Tibial artery (tissue), 4 donors: Measurements from ENCODE around the gene WDR82.
A peak's percentile ranks its signal among the peaks of the same experiment; 100 is the strongest.

Experiments used
- DNase-seq, 2 donors: peaks; one replicate each; pipeline ENCODE4 v3.0.0-alpha.2; 2019
- H3K27ac ChIP-seq, 2 donors: fragments of 200-600 bp; sonication (generic) in 1 of 2; 1 replicate in 1 of 2; 2 replicates in 1 of 2; pipeline ENCODE4 v1.5.1; 2018 to 2019; ENCODE audit warnings: mild to moderate bottlenecking in 1 of 2
- H3K27me3 ChIP-seq, 2 donors: fragments of 200-600 bp; sonication (generic) in 1 of 2; one replicate each; pipeline versions ENCODE4 v1.5.1 to v1.6.0; 2016 to 2019
- H3K36me3 ChIP-seq, 3 donors: fragments of 200-600 bp; sonication (generic) in 2 of 3; one replicate each; pipeline ENCODE4 v1.5.1; 2016 to 2019; ENCODE audit warnings: mild to moderate bottlenecking in 2 of 3
- H3K4me1 ChIP-seq, 4 donors: fragments of 200-600 bp; sonication (generic) in 2 of 4; 1 replicate in 3 of 4; 2 replicates in 1 of 4; pipeline ENCODE4 v1.5.1; 2016 to 2019
- H3K4me3 ChIP-seq, 2 donors: fragments of 200-600 bp; sonication (generic) in 1 of 2; 1 replicate in 1 of 2; 2 replicates in 1 of 2; pipeline ENCODE4 v1.5.1; 2018 to 2019; ENCODE audit warnings: mild to moderate bottlenecking in 2 of 2
- H3K9me3 ChIP-seq, 3 donors: fragments of 200-600 bp; sonication (generic) in 1 of 3; one replicate each; pipeline ENCODE4 v1.5.1; 2016 to 2019
- intact Hi-C: fragments of 100-400 bp; cut with DNase I; formaldehyde crosslinking; loops from one replicate; pipeline ENCODE4 v1.15.0; 2023; ENCODE audit warnings: low total_unique reads
- TF ChIP-seq, protein P1 (sequence below), 2 experiments: fragments of 200-600 bp in 1 of 2; fragments of 450-650 bp in 1 of 2; IDR thresholded peaks; one replicate each; pipeline ENCODE4 v1.5.1; 2017 to 2019; ENCODE audit warnings: antibody characterized with exemption in 2 of 2, mild to moderate bottlenecking in 1 of 2, moderate library complexity in 1 of 2

Gene WDR82

DNA sequence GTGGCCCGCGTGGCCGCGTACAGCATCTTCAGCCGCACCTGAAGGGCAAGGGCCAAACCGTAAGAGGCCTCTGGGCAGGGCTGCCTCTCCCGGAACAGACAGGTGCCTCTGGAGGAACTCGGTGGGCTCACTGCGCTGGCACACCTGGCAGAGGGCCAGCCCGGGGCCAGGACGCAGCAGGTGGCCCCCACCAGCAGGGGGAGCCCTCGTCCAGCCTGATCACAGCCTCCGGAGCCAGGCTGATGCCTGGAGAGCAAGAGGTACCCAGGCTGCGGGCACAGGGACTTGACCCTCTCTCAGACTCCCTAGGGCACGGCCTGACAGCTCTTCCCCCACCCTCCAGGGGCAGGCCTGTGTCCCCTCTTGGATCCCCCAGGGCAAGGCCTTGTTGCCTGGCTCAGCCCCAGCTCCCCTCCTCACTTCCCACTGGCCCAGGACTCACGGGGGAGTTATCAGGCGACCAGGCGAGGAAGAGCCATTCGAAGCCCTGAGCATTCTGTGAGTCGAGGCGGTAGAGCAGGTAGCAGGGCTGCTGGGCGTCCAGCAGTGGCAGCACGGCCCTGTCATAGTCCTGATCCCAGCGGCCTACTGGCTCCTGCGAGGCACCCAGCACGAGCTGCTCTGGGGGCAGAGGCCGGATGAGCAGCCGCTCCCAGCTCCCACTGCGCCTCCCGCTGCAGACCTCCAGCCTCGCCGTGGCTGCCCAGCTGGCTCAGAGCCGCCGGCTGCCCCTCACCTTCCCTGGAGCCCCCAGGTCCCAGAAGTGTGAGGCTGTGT lies 46.8 kb downstream of the WDR82 start:
- intact Hi-C loops, result loop anchor here (5.0 kb wide), 1 partner anchor 111 kb away; no protein-coding TSS in a partner anchor
- DNase-seq, result peak in 1 of 2 donors; percentile 52
- Histone ChIP-seq H3K9me3 (no peaks in the 10 kb centered on the region), H3K27ac (no peak overlapping the region), H3K27me3 (no peaks in the 10 kb centered on the region), H3K4me3 (no peak overlapping the region), H3K36me3 (peaks cover 30 to 84% (median 56%) of the 10 kb centered on the region in 3 donors), H3K4me1 (peaks cover 0 to 27% (median 16%) of the 10 kb centered on the region in 4 donors)
- TF ChIP-seq, protein P1, sequence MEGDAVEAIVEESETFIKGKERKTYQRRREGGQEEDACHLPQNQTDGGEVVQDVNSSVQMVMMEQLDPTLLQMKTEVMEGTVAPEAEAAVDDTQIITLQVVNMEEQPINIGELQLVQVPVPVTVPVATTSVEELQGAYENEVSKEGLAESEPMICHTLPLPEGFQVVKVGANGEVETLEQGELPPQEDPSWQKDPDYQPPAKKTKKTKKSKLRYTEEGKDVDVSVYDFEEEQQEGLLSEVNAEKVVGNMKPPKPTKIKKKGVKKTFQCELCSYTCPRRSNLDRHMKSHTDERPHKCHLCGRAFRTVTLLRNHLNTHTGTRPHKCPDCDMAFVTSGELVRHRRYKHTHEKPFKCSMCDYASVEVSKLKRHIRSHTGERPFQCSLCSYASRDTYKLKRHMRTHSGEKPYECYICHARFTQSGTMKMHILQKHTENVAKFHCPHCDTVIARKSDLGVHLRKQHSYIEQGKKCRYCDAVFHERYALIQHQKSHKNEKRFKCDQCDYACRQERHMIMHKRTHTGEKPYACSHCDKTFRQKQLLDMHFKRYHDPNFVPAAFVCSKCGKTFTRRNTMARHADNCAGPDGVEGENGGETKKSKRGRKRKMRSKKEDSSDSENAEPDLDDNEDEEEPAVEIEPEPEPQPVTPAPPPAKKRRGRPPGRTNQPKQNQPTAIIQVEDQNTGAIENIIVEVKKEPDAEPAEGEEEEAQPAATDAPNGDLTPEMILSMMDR (IDR thresholded peaks at IDR 0.05), result peak; percentile 74 to 75

DNA sequence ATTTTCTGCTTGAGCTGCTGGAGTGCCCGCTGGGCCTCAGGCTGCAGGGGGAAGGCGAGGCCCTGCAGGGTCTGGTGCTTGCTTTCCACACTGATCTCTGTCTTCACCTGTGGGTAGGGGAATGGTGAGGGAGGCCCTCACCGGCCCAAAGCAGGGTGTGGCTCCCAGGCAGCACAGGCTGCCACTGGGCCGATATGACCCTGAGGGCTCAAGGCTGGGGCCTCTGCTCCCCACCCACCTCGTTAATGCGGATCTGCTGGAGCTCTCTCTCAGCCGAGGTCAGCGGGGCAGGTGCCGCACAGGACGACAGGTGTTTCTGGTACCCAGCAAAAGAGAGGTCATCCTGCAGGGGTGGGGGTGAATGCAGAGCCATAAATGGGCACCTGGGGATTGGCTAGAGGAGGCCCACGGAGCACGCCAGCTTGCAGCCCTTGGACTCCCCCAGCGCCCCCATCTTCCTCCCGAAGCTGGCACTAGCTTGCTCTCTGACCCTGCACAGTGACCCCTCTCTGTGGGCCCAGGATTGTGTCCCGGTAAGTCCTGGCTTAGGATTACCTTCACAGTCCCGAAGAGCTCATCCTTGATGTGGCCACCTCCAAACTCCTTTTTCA lies 47.5 kb downstream of the WDR82 start:
- Histone ChIP-seq H3K9me3 (no peaks in the 10 kb centered on the region), H3K4me1 (peaks cover 0 to 22% (median 10%) of the 10 kb centered on the region in 4 donors), H3K4me3 (no peak overlapping the region), H3K36me3 (peaks cover 30 to 85% (median 56%) of the 10 kb centered on the region in 3 donors), H3K27ac (no peak overlapping the region), H3K27me3 (no peaks in the 10 kb centered on the region)
- TF ChIP-seq, protein P1 (IDR thresholded peaks at IDR 0.05), result no peak
- intact Hi-C loops, result loop anchor here (5.0 kb wide), 1 partner anchor 111 kb away; no protein-coding TSS in a partner anchor
- no peak for DNase-seq

DNA sequence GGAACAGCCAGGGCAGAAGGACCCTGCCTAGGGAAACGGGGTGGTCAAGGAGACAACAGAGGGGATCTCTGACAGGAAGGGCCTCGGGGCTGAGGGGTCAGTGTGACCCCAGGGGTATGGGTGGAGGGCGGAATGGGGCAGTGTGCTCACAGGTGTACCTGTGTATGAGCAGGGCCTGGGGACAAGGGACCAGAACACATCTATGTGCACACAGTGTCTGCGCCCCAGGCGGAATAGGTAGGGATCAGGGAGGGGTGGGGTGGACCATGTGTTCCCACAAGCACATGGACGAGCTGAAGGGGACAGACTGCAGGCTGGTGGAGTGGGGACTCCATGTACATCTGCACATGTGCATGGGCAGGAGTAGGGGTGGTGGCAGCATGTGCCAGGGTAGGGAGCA lies 48.0 kb downstream of the WDR82 start:
- H3K36me3 ChIP-seq, result peaks cover 30 to 85% (median 56%) of the 10 kb centered on the region in 3 donors
- intact Hi-C loops, result loop anchor here (5.0 kb wide), 1 partner anchor 112 kb away; no protein-coding TSS in a partner anchor

DNA sequence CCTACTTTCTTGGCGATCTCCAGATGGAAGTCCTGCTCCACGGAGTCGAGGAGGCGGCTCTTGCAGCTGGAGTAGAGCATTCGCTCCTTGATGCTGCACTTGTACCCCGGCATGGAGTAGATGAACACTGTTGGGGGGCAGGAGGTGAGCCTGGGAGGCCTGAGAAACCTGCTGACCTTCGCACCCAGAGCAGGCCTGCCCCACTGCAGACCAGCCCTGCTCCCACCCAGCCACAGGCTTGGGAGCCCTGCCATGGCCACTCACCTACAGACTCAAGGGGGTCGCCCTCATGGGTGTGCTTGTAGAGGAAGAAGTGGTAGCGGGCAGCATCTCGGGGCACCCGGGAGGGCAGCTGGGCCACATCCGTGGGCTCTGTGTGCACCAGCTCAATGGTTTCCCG lies 48.8 kb downstream of the WDR82 start:
- no peak overlapping the region for H3K4me3 ChIP-seq
- TF ChIP-seq, protein P1 (IDR thresholded peaks at IDR 0.05), result no peak
- no peak overlapping the region for H3K27ac ChIP-seq
- H3K36me3 ChIP-seq, result peaks cover 30 to 79% (median 54%) of the 10 kb centered on the region in 3 donors
- intact Hi-C loops, result loop anchor here (5.0 kb wide), 1 partner anchor 113 kb away; no protein-coding TSS in a partner anchor
- no peak for DNase-seq
- no peaks in the 10 kb centered on the region for H3K9me3 ChIP-seq
- peaks cover 0 to 17% (median 3%) of the 10 kb centered on the region in 4 donors for H3K4me1 ChIP-seq
- H3K27me3 ChIP-seq, result no peaks in the 10 kb centered on the region

More for the DNA sequence above, 48.0 kb downstream of the WDR82 start:
- Histone ChIP-seq H3K27ac (no peak overlapping the region), H3K27me3 (no peaks in the 10 kb centered on the region), H3K4me1 (peaks cover 0 to 17% (median 7%) of the 10 kb centered on the region in 4 donors), H3K4me3 (no peak overlapping the region), H3K9me3 (no peaks in the 10 kb centered on the region)
- DNase-seq, result no peak
- TF ChIP-seq, protein P1 (IDR thresholded peaks at IDR 0.05), result no peak

- Histone ChIP-seq H3K27ac (no peak overlapping the region), H3K36me3 (peaks cover 30 to 71% (median 51%) of the 10 kb centered on the region in 3 donors), H3K4me1 (peaks cover 0 to 10% (median 3%) of the 10 kb centered on the region in 4 donors), H3K27me3 (no peaks in the 10 kb centered on the region), H3K9me3 (no peaks in the 10 kb centered on the region), H3K4me3 (no peak overlapping the region)
- TF ChIP-seq, protein P1 (IDR thresholded peaks at IDR 0.05), result no peak
- intact Hi-C loops, result no loop called here
- no peak for DNase-seq
These were observed 49.6 kb downstream of the WDR82 start for GRCh38 chr3:52228751-52229291.
